DMS153 treated with DMSO at 0.1 percent for 48 hours (cell line): ENCODE measurements around the gene IFNL2.
"Not testable (repeated sequence)": the region's sequence is repeated elsewhere in the genome, so short reads cannot be mapped to it uniquely, and the experiment has no call there.

Experiments used
- DNase-seq: peaks from one replicate; lab custom pipeline; 2025; ENCODE audit not compliant: unreplicated experiment; lab: John Stamatoyannopoulos, UW

The IFNL2 gene

GRCh38 chr19:39252458-39252857 is 15.7 kb upstream of the IFNL2 start:
- no peak for DNase-seq

GRCh38 chr19:39253374-39254149 is 14.6 kb upstream of the IFNL2 start:
- DNase-seq = no peak

- DNase-seq = no peak
These were observed 13.5 kb upstream of the IFNL2 start for GRCh38 chr19:39254531-39255345.

- no peak for DNase-seq
These were observed 11.0 kb upstream of the IFNL2 start for GRCh38 chr19:39257227-39257626.

GRCh38 chr19:39261704-39262103 is 6.5 kb upstream of the IFNL2 start:
- no peak for DNase-seq

GRCh38 chr19:39262496-39262895 is 5.7 kb upstream of the IFNL2 start:
- DNase-seq = no peak

GRCh38 chr19:39263912-39264305 is 4.3 kb upstream of the IFNL2 start:
- no peak for DNase-seq

GRCh38 chr19:39264306-39265290 is 3.6 kb upstream of the IFNL2 start:
- no peak for DNase-seq

GRCh38 chr19:39265321-39265916 is 2.8 kb upstream of the IFNL2 start:
- peak; percentile 13 for DNase-seq

GRCh38 chr19:39268531-39269223 is 481 bp downstream of the IFNL2 start:
- DNase-seq = not testable (repeated sequence)

- not testable (repeated sequence) for DNase-seq
These were observed 1.2 kb downstream of the IFNL2 start for GRCh38 chr19:39269369-39269768.

GRCh38 chr19:39270036-39270871 is 2.1 kb downstream of the IFNL2 start:
- peak; percentile 19 for DNase-seq

GRCh38 chr19:39273859-39274258 is 5.7 kb downstream of the IFNL2 start:
- DNase-seq = not testable (repeated sequence)

GRCh38 chr19:39275578-39275977 is 7.4 kb downstream of the IFNL2 start:
- no peak for DNase-seq

- DNase-seq = no peak
These were observed 8.5 kb downstream of the IFNL2 start for GRCh38 chr19:39276740-39277139.

GRCh38 chr19:39277598-39277997 is 9.4 kb downstream of the IFNL2 start:
- DNase-seq = no peak

GRCh38 chr19:39282021-39282420 is 13.8 kb downstream of the IFNL2 start:
- DNase-seq = no peak

- DNase-seq = no peak
These were observed 15.8 kb downstream of the IFNL2 start for GRCh38 chr19:39284032-39284431.

- DNase-seq = no peak
These were observed 25.2 kb downstream of the IFNL2 start for GRCh38 chr19:39293394-39293793.
